ENCODE data around the gene POU3F1.

POU3F1 gene

DNA sequence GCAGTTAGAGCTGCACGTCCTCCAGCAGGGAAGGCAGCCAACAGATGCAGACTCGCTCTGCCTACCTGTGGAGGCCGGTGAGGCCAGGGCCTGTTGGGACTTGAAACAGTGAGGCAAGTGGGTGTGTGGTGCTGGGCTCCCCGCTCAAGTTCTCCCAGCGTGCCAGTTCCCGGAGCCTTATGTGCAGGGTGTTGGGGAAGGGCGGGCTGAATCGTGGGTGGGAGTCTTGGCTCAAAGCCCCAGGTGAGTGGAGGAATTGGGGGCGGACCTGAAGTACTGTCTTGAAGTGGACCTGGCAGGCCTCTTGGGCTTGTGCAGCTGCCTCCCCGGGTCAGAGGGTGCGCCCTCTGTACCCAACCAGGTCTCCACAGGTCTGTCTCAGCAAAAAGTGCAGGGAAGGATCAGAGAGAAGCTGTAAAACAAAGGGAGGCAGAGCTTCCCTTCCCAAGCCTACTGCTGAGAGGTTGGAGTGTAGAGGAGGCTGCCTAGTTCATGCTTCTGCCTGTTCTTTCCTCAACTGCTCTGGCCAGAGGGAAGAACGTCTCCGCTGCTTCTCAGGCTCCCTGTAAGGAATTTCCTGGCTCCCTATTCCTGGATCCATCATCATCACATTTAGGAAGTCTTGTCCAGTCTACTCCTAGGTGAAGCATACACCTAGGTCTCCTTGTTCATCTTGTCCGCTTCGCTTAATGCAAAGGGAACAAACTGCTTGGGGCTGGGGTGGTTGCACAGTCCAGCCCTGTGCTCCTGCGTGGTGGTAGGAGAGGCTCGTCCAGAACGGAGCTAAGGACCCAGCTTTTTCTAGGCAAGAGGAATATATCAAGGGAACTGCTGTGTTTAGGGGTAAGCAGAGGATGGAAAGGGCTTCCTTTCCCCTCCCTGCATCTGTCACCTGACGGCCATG is 19.1 kb downstream of the POU3F1 start:
- no peak for DNase-seq

DNA sequence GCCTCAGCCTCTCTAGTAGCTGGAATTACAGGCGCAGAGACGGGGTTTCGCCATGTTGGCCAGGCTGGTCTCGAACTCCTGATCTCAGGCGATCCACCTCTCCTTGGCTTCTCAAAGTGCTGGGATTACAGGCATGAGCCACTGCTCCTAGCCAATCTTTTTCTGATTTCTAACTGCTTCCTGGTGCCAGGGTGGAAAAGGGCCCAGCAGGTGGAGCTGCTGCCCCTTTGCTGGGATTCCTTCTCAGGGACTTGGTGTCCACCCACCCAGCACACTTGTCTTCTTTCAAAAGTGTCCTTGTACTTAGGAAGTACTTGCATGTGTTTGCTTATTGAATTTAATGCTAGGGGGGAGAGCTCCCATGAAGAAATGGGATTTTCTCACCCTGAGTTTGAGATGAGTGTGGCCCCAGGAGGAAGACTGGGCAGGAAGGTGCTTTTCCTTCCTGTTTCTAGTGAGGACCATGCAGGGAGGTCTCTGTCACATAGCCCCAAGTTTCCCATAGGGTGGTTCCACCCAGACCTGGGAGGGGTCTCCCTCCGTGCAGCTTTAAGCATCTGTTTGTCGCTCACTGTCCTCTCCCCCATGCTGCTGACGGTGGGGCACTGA is 19.9 kb downstream of the POU3F1 start:
- peak; percentile 63 for DNase-seq

DNA sequence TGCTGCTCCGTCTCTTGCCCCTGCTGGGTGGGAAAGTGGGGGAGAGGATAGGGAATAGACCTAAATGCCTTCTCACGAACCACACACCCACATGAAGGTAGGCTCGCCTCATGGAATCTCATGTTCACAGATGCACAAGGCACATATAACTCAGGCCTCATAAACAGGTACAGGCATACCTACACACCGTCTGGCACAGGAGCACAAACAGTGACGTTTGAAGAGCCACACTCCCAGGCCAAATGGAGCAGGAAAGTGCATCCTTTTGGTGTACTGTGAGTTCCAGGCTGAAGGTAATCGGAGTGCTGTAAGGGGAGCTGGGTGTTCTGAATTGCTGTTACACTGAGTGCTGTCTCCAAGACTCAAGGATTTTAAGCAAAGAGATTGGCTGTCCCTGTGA is 20.9 kb downstream of the POU3F1 start:
- no peak for DNase-seq

DNA sequence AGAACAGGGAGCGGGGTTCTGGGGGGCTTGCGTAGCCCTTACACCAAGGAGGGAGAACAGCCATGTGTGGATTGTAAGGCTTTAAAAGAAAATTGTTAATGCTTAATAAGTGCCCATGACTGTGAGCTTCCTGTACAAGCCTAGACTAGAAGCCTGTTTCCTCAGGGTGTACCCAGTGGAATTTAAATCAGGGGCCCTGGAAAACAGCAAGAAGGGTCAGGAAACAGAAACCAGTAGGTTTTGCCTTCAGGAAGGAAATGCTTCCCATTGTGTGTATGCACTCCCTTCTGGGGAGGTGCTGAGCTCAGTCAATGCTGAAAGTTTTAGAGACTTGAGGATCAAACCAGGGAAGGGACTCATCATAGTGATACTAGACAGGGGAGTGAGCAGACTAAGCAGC is 21.4 kb downstream of the POU3F1 start:
- DNase-seq: no peak

DNA sequence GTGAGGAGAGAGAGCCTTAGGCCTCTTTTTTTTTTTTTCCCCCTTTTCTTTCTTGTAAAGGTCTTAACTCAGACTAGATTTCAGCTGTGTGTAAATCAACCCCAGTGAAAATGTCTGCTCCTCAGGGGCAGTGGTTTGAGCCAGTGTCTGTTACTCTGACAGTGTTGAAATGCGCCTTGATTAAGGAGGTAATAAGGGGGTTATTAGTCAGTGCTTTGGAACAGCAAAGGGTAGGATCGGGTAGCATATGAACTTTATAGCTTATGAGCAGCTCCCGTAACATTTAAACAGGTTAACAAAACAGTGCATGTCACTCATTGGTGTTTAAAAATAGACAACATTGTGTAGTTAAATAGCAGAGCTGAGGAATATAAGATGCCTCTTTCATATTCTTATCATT is 23.8 kb downstream of the POU3F1 start:
- no peak for DNase-seq

DNA sequence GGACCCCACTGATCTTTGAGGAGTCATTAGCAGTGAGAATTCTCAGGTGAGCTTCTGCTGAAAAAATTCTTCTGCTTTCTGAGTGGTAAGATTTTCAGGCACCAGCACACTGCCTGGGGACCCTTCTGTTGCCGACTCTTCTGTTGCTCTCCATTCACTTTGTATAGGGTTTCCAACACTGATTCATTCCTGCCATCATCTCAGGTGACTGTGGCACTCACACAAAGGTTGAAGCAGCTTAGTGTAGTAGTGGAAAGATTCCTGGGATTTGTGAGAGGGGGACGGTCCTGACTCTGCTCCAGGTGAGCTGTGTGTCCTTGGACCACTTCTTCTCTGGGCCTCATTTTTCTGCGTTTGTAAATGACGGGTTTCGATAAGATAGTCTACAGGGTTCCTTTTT is 24.6 kb downstream of the POU3F1 start:
- no peak for DNase-seq

DNA sequence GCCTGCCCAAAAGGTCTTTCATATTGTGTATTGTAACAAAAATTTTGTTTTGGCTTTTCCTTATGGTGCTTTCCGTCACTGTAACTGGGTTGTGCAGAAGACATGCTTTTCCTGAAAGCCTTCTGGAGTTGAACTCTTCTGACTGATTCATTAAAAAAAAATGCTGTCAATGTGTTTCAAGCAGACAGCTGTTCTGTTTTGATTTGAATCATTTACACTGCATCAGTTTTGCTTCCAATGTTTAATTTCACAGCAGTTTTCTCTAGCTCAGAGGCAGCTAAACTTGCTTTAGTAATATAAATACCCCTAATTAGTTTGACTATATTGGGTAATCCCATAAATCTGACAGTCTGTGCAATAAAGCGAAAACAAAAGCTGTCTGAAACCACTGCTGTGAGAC is 26.2 kb downstream of the POU3F1 start:
- no peak for DNase-seq

DNA sequence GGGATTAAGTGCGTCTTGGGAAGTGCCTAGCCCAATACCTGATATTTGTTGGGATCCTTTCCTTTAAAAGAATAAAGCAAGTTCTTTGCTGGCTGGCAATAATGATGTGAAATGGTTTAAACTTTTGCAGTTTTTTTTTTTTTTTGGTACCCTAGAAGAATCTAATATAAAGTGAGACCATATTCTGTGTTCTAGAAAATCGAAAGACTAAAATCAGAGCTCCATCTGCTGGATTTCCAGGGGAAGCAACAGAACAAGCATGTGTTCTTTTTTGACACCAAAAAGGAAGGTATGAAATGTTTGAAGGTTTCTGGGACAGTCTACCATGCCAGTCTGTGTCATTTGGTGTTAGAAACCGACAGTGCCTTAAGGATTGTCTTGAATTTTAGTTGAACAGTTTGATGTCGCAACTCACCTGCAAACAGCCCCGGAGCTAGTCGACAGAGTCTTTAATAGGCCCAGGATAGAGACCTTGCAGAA is 27.7 kb downstream of the POU3F1 start:
- no peak for DNase-seq

DNA sequence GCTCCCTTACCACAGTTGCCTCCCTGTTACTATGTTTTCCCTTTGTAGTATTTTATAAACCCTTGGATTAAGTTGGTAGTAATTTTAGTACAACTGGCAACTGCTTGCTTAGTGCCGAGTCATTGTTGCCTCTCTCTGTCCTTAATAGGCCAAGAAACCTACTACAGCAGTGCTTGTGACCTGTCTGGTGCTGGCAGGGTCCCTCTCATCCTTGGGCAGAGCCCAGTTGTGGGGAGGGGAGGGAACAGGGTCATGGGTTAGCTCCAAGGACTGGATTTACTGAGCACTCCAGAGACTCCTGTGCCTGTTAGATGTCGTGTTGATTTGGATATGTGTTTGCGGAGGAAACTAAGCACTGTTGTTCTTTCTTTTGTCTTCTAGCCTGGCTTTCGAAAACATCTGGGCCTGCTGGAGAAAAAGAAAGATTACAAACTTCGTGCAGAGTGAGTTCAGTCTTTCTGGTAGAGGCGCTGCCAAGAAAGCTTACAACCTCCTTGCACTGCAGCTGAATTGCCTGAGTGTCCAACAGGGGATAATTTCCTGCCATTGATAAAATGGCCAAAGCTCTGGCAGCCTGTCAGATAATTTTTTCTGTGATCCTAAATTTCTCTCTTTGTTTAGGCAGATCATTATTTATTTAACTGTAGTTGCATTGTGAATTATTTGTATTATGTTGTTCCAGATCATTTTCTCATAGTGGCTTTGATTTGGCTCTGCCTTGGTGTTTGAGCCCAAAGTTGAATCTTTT is 30.4 kb downstream of the POU3F1 start:
- no peak for DNase-seq

DNA sequence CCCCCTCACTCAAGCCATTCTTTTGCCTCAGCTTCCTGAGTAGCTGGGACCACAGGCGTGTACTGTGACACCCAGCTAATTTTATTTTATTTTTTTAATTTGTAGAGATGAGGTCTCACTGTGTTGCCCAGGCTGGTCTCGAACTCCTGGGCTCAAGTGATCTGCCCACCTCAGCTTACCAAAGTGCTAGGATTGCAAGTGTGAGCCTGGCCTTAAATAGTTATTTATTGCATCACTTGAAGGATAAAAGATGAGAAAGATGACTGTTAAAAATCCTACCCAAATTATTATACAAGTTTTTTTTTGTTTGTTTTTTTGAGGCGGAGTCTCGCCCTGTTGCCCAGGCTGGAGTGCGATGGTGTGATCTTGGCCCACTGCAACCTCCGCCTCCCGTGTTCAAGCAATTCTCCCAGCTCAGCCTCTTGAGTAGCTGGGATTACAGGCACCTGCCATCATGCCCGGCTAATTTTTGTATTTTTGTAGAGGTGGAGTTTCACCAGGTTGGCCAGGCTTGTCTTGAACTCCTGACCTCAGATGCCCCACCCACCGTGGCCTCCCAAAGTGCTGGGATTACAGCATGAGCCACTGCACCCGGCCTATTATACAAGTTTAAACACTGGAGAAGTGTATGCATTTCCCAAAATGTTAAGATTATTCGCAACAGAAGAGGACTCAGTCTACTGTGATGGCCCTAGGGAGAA is 31.7 kb downstream of the POU3F1 start:
- no peak for DNase-seq

DNA sequence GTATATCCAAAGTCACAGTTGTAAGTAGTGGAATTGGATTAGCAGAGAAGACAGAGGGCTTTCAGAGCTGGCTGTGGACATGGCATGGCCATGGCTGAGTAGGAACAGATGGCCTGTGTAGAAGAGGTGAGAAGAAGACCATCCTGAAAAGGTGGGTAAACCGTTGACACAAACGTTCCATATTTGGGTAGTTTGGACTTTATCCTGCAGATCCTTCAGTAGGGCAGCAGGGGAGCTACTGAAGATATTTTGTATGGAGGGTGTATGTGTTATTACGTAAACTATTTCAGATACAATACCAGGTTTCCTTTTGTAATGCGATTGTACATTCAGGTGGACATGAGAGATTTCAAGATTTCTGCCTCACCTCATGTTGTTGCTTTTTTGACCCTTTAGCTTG is 32.4 kb downstream of the POU3F1 start:
- no peak for DNase-seq

DNA sequence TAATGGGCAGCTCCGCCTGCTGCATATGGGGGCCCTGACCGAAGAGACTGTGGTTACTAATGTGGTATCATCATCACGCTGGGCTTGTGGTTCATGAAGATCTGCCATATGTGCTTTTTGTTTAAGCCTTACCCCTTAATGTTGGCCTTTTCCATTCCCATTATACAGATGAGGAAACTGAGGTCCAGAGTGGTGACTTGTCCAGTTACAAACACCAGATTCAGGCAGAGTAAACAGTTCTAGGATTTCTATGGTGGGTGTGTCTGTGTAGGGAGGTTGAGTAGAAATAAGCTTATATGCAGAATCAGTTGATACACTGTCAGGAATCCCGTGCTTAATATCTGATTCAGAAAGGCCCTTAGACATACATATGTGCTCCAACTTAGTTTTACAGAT is 33.4 kb downstream of the POU3F1 start:
- no peak for DNase-seq

DNA sequence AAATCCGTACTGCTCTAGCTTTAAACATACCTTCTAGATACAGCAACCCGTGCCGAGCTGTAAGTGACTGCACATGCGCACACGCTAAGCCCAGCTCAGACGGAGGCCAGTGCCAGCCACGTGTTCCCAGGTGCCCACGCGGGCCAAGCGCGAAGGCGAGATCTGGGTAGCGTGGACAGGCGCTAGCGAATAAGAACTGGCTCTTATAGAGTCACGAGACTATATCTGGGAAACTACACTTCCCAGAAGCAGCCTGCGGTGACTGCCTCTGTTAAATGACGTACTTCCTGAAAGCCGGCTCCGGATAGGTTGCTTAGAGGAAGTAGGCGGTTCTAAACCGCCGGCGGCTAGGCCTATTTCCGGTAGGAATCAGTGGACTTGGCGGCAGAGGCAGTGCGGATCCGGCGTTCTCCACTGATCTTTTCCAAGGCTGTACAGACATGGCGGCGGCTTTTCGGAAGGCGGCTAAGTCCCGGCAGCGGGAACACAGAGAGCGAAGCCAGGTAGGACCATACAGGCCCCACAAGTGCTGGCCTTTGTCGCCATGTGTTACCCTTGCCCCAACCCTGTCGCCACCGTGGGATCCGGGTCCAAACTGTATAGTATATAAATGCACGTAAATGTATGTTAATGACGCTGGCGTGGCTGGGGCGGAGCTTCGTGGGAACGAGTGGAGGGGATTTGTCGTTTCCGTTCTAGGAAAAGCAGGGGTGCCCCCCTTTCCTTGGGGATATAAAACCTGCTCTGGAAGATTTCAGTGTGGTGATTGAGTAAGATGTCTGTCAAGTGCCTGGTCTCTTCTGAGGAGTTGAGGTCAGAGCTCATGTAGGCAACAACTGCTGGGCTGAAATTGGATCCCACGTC is 34.0 kb downstream of the POU3F1 start, which contains the start of gene UTP11:
UTP11 (plus strand) TSS at position 372 of the 864 bp plus-strand sequence; CDS start at position 441, 69 bp downstream.
- DNase-seq: peak; percentile 97

DNA sequence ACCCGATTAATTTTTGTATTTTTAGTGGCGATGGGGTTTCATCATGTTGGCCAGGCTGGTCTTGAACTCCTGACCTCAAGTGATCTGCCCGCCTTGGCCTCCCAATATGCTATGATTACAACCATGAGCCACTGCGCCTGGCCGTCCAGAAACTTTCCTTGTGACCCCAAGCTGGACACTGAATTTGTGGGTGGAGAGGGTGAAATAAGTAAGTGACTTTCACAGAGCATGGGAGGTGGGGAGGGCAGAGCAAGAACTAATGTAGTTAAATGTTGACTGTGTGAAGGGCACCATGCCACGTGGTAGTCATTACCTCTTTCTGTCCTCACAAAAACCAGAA is 36.8 kb downstream of the POU3F1 start:
- no peak for DNase-seq

DNA sequence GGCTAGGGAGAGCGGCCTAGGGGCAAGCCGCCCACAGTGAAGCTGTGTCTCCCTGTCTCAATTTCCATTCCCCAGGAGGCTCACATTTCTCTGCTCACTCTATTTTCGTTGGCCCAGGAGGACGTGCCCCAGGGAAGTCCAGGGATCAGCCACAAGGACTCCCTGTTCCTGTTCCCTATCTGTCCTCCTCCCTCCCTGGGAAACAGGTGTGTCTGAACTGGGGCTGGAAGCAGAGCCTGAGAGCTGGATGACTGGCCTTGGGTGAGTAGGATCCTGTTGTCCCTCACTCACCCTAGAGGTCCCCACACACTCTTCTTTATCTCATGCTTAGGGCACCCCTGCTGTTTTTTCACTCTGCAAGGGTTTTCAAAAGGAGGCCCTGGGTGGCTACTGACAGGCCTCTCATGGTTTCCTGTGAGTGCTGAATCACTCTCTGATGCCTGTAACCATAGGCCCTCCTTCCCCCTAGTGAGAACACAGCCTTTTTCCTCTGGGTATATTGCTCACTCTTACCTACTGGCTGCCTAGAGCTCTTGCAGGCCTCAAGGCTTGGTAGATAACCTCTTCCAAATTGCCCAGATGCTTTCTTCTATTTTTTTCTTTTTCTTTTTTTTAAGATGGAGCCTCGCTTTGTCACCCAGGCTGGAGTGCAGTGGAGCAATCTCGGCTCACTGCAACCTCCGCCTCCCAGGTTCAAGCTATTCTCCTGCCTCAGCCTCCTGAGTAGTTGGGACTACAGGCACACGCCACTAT is 37.3 kb downstream of the POU3F1 start:
- DNase-seq: peak; percentile 79

DNA sequence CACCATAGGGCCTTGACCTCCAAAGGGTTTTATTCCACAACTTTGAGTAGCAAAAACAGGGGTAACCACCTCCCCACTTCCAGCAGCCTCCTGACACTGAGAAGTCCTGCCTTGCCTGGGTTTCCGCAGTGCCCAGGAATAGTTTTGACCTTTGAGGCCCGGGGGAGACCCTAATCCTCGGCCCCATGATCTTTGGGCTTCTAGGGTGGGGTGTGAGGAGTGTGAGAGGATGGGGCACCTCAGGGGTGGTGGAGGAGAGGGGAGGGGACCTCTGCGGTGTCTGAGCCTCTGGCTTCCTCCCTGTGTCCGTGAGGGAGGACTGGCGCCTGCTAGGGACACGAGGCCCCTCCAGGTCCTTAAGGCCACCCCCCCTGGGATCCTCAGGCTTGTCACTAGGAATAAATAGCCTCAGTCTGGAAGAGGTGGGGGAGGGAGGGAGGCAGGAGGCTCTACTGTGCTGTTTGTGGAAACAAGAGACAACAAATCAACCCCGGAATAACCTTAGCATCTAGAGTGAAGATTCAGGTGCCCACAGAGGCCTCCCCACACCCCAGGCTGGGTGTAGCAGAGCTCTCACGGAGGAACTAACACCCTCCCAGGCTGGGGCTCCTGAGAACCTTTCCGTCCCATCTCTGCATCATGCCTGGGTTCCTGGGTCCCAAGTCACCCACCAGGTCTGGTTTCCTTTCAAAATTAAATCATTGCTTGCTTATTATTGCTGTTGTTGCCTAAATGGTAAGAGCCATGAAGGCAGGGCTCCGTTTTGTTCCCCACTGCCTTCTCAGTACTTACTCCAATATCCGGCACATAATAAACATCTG is 40.4 kb downstream of the POU3F1 start:
- no peak for DNase-seq

DNA sequence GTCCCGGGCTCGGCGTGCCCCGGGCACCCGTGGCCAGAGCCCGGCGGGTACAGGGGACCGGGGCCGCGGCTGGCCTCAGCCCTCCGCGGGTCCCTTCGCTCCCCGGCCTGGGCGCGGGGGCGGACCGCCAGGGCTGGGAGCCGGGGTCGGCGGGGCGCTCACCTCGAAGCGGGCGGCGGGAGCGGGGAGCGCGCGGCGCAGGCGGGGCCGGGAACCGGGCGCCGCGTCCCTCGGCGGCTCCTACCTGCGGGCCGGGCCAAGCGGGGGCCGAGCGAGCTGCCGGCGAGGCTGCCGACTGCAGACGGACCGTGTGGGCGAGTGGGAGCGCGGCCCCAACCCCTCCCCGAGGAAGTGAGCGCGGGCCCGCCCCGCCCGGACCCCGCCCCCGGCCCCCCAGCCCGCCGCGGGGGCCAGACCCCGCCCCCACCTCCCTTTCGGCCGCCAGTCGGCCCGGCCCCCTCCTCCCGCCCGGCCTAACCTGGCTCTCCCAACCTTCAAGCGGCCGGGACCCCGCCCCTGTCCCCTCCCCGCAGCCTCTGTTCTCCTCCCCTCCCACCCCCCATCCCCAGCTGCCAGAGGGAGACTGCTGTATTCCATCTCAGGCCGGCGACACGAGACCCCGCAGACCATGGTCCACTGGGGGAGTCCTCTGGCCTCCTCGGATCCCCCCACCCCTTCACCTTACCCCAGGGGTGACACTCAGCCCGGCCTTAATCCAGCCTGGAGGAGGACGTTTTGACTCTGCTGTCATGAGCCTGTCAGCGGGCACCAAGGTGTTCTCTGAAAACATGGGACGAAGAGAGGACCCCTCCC is 41.2 kb downstream of the POU3F1 start, which contains the start of gene FHL3:
FHL3 (minus strand) TSS at position 320 of the 813 bp plus-strand sequence. CDS start 6,102 bp downstream, outside the sequence.
- DNase-seq: peak; percentile 66

DNA sequence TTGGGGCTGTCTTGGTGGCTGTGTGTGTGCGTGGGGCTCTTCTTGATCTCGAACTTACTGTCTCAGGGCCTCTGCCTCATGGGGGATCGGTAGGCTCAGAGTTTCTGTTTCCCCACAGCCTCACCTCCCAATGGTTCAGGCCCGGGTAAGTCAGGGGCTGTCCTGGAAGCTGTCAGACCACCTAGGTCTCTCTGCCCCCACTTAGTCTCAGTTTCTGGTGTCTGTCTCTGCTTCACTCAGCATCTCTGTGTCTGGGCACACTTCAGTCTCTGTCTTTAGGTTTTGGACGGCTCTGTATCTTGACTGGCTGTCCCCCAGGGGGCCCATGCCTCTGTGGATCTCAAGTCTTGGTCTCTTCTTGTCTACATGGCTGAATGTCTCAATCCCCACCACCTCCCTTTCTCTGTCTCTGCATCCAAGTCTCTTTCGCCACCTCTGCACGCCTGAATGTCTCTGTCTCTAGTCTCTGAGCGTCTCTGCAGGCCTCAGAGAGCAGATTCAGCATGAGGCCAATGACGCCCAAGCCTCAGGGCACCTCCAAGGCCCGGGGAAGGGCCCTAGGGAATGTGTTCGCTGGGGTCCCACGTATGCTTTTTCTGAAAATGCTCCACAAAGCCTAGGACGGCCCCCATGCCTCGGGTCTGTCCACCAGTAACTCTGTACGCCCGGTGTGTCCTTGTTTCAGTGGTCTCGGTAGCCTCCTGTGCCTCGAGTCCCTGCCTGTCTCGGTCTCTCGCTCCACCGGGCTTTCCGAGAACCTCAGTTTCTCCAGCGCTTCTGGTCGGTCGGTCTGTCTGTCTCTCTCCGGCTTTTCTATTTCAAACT is 42.1 kb downstream of the POU3F1 start:
- DNase-seq: peak; percentile 40

All from activated CD4-positive, alpha-beta T cell treated with anti-CD3 and anti-CD28 coated beads, Interleukin-2, Interleukin-6, amounts not matched to agents 100 ng/mL and 50 ng/mL, durations not matched to agents 16 hours and 8 hours (primary cell).